Measurements from ENCODE around the gene SLC22A12.

GRCh38 chr11:64601605-64602465 lies 10.8 kb downstream of the SLC22A12 start:
- no peak for TF ChIP-seq CTCF (IDR thresholded peaks at IDR 0.05; ENCODE audit: insufficient read depth, low read depth, low read length)
- no peak for TF ChIP-seq EZH2 (IDR thresholded peaks at IDR 0.05; ENCODE audit: insufficient read depth, low read length)
